GM10248 (cell line): ENCODE results near the gene LCN15.
A peak's percentile ranks its signal among the peaks of the same experiment; 100 is the strongest.

Experiments
- CTCF ChIA-PET: fragments of 300-600 bp; sonication (Branson Sonifier 250); formaldehyde crosslinking; extraction: SDS; loops from one replicate; lab custom pipeline; 2021; ENCODE audit warnings: antibody characterized with exemption; lab: Yijun Ruan, JAX
- POLR2A ChIA-PET: fragments of 350-650 bp; sonication (Branson Sonifier 250); formaldehyde crosslinking; extraction: SDS; loops from one replicate; lab custom pipeline; 2020; ENCODE audit warnings: antibody characterized with exemption; lab: Yijun Ruan, JAX
- DNase-seq: peaks from one replicate; pipeline ENCODE4 v3.0.0; 2012; ENCODE audit errors: extremely low spot score
- CTCF ChIP-seq: IDR thresholded peaks from 2 replicates; pipeline ENCODE4 v1.5.1; 2012; ENCODE audit warnings: mild to moderate bottlenecking, low read depth; ENCODE audit errors: extremely low read depth, missing control alignments, control extremely low read depth

Gene LCN15

DNA sequence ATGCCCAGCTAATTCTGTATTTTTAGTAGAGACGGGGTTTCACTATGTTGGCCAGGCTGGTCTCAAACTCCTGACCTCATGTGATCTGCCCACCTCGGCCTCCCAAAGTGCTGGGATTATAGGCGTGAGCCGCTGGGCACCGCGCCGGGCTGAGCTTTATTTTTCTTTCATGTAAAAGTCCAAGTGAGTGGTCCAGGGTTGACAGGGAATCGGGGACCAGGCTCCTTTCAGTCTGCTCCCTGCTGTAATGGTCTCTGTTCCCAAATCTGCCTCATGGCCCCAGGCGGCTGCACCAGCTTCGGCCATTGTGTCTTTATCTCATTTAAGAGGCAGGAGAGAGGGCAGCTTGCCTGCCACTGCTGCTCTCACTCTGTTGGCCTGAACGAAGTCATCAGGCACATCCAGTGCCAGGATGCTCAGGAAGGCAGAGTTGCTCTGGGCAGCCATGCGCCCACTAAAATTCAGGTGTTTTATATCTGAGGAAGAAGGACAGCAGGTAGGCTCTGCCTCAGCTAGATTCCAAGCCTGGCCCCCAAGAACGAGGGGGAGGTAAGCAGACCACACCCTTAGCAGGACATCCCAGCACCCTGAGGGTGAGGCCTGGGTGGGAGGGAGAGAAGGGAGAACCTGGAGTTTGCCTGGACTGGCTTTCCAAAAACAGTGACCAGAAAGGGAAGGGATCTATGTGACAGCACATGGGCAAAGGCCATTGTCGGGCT lies 30.1 kb upstream of the LCN15 start:
- POLR2A ChIA-PET: no interaction called here
- CTCF ChIA-PET: interaction anchor here (1.0 to 3.5 kb wide), 8 partner anchors 9 to 293 kb away, joined by 3 to 21 read pairs (median 6); no protein-coding TSS in a partner anchor
- TF ChIP-seq CTCF: no peak
- DNase-seq: no peak

GRCh38 chr9:136793086-136793946 lies 29.0 kb upstream of the LCN15 start:
- ChIA-PET POLR2A (no interaction called here), CTCF (interaction anchor here (1.0 to 3.5 kb wide), 18 partner anchors 7 to 294 kb away, joined by 3 to 21 read pairs (median 4); partner anchors contain the start of gene RABL6)
- TF ChIP-seq CTCF: no peak
- no peak for DNase-seq

DNA sequence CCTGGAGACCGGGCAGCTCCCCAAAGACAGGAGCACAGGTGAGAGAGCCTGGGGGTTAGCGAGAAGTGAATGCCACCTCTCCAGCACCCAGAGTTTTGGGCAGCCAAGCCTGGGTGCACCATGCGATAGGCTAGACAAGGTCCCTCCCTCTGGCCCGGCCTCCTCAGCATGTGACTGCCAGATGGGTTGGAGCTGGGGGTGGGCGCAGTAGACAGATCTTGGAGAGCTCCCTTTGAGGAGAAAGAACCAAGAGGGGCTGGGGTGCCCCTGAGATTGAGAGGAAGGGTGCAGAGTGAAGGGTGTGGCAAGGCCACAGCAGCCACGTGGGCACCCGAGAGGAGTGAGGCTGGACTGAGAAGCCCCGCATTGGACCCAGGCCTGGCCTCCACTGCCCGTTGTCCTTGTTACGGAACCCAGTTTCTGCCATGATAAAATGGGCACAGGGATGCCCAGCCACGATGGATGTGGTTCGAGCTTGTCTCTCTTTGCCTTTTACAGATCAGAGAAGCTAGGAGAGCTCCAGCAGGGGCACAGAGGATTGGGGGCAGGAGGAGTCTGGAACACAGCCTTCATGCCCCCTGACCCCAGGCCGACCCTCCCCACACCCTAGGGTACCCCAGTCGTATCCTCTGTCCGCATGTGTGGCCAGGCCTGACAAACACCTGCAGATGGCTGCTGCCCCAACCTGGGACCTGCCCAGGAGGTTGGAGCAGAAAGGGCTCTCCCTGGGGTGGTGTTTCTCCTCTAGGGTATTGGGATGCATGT lies 28.2 kb upstream of the LCN15 start:
- CTCF ChIA-PET: interaction anchor here (0.6 to 3.5 kb wide), 19 partner anchors 8 to 295 kb away, joined by 3 to 21 read pairs (median 3); partner anchors contain the start of genes RABL6 and SAPCD2
- DNase-seq: no peak
- POLR2A ChIA-PET: no interaction called here
- no peak for TF ChIP-seq CTCF

GRCh38 chr9:136791516-136792276 lies 27.4 kb upstream of the LCN15 start:
- DNase-seq: peak; percentile 50
- peak; percentile 64 for TF ChIP-seq CTCF
- POLR2A ChIA-PET: no interaction called here
- CTCF ChIA-PET: interaction anchor here (0.9 to 3.5 kb wide), 18 partner anchors 9 to 279 kb away, joined by 3 to 21 read pairs (median 4); partner anchors contain the start of genes AJM1, NPDC1, RABL6 and SAPCD2

- DNase-seq: peak; percentile 99
- peak; percentile 1 for TF ChIP-seq CTCF
- POLR2A ChIA-PET: interaction anchor here (0.6 to 1.0 kb wide), 2 partner anchors 57 to 64 kb away, joined by 3 to 5 read pairs; no protein-coding TSS in a partner anchor
- CTCF ChIA-PET: interaction anchor here (0.5 to 1.8 kb wide), 13 partner anchors 9 to 437 kb away, joined by 3 to 10 read pairs (median 3); partner anchors contain the start of genes AJM1, NPDC1 and RNF224
These were observed 26.6 kb upstream of the LCN15 start, which contains the start of gene TMEM141 for GRCh38 chr9:136790640-136791515. TMEM141 (plus strand) TSS chr9:136791344; CDS start chr9:136791371, 27 bp downstream.
